ENCODE results near the gene FOXF1.

Gene FOXF1

DNA sequence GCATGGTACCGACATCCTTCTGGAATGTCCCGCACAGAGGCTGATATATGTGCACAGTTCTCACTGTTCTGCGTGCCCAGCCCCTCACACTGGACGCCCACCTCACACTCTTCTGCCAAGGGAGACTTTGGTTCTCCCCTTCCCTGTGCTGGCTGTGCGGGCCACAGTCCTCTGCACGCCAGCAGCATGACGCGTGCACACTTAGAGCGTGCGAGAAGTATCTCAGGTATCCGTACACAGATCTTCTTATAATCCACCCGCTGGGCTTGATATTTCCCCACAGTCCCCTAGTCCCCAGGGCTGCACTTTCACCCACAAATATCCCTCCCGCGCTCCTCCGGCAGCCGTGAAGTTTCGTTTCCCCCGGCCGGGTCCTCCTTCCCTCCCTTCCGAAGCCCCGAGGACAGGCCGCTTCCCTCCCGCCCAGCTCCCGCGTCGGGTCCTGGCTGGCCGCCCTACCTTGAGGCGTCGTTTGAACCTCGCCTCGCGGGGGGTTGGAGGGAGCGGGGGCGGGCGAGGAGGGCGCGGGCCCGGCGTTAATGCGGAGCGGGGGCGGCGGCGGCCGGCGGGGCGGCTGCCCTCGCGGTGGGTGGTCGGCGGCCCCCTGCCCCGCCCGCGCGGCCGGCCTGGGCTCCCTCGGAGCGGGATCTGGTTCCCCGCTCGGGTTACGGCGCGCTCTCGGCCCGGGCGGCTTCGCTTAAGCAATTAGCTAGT, 5.0 kb upstream of the FOXF1 start:
- DNase-seq: no peak

DNA sequence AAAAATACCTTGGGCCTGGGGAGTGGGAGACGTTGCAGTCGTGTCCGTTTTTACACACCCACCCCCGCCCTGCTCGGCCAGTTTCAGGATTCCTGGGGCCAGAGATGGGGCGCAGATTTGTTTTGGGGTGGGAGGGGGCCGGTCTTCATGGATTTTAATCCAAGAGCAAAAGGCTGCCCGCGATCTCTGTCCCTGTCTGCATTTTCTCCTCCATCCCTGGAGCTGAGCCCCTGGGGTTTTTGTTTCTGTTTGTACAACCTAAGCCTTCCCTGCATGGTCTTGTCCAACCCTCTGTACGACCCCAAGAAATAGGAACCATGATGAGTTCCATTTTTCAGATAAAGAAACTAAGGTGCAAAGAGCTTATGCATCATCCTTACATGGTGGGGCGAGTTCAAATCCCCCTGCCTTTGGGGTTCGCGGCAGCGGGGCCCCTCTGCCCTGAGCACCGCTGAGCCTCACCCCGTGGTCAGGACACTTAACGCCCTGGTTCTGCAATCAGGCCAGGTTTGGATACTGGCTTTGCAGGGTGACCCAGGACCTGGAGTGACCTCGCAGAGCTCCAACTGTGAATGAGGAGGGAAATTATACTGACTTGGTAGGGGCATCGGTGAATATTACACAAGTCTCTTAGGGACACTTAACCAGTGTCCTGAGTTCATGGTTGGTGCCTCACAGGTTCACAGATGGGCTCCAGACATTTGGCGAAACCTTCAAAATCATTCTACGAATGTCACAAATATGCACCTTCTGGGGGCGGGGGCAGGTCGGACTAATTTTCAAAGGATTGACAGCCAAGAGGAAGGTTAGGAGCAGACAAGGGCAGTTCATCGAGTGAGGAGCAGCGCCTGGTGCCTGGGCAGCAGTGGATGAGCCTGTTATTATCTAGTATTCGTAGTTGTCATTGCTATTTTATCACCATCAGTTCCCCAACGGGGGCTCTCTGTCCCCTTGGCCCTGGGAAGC, 4.1 kb upstream of the FOXF1 start:
- no peak for DNase-seq

DNA sequence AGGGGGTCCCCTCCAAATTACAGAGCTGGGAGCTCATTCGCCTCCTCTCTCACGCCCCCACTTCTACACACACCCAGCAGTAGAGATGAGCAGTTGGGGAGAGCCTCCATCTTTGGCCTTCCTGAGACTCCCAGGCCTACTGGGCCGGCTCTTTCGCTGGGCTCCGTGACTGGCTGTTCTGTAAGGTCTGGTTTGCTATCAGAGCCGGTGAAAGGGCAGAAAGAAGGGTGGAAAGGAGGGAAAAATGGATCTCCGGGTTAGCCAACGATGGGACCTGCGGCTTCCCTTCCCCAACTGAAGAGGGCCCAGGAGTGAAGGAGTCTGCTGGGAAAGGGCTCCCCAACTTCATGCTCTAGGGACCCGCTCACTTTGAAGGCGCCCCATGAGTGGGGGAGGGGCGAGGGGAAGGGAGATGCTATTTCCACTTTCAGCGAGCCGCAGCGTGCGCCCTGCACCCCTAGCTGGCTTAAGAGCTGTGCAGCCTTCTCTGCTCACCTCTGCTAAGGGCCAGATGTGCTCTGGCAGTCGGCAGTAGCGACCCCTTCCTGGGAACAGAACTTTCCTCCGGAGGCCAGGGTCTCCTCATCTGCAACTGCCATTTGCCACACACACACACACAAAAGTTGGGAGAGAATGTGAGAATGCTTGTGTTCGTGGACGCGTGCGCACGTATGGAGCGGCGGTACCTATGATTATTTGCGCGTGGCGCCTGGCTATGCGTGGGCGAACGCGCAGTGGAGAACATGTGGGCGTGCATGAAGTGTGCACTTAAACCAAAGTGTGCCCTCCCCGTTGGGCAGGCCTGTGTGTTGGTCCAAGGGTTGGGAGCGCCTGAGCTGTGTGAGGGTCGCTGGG, 2.9 kb upstream of the FOXF1 start:
- DNase-seq: no peak

DNA sequence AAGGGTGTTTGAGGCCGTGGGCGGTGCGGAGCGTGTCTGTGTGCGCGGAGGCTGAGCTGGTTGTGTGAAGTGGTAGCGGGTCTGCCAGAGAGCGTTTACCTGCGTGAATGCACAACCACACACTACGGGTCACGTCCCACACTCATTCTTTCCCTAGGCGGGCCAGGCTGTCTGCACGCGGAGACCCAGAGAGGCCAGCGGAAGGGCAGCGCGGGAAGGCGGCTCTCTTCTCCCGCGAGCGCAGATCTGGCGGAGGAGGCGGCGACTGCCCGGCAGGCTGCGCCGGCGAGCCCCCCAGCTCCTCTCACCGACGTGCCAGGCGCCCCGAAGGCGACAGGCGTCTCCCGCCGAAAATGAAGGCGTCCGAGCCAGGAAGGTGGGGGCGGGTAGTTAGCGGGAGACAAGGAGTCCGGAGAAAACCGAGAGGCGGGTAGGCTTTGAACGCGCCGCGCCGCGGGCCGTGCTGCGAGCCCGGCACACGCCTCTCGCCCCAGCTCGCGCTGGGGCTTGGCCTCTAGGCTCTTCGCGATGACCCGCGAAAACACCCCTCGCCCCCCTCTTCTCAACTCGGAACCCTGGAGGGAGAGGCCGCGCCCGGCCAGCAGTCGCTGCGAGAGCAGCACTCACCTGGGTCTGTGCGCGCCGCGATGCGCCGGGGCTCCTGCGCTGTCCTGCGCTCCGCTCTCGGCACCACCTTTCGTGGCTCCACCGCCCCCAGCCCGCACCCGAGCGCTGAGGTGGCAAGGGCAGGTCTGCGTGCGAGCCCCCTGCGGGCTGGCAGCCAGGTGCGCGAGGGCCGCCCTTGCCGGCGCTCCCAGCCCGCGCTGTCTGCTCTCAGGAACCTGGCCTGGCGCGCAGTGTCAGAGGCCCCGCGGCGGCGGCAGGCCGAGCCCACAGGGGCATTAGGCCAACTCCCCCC, 2.0 kb upstream of the FOXF1 start:
- no peak for DNase-seq

DNA sequence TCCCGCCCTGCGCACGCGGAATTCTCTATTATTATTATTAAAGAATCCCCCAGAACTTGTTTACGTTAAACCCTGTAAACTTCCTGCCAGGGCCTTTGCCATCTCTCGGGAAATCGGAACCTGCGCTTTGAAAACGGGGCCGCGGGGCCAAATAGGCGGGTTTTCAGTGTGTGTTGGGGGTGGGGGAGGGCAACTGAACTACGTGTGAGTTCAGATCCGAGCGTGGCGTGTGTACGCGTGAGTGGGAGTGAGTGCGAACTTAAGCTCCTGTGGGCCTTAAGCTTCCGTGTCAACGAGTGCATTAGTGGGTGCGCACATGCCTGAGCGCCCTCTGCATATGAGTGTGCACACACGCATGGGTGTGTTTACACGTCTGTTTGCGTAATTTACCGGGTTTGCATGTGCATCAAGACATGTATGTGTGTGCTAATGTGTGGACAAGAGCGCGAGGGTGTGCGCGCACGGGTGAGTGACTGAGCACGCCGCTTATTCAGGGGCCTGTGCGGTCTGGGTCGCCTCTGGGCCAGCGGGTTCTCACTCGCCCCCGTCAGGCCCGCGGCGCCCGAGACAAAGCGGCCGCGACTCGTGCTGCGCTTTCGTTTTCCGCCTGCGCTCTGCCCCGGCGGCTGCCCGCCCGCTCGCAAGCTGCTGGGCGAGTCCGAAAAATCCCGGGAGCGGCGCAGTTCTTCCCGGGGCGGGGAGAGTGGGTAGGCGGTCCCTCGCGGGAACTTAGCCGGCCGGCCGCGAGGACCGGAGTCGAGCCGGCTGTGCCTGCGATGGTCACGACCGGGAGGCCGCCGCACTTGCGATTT, 1.2 kb upstream of the FOXF1 start:
- DNase-seq: peak; percentile 67

DNA sequence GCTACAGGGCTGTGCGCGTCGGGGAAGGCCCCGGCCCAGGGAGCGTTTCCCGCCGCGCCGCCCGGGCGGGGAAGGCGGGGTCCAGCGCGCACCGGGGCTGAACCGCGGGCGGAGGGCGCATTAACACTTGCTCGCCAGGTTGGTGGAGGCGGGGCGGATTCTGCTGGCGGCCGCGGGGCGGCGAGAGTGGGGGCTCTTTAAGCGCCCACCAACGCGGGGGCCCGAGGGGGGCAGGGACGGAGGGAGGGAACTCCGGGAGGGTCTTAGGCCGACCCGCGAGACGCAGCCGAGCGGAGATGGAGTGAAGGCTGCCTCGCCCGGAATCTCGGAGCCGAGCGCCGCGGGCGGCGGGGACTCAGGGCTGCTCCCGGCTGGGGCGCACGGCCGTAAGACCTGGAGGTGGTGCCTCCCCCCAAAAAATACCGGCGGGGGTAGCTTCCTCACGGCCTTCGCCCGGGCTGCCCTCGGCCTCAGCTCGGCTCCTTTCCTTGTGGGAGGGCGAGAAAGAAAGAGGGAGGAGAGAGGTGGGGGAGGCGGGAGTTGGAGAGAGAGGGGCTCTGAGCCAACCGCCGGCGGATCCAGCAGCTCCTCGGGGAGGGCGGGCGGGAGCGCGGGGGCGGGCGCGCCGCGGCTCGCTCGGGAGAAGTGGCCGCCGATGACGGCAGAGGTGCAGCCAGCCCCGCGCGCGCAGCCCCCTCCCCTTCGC, 415 bp upstream of the FOXF1 start:
- DNase-seq: no peak

DNA sequence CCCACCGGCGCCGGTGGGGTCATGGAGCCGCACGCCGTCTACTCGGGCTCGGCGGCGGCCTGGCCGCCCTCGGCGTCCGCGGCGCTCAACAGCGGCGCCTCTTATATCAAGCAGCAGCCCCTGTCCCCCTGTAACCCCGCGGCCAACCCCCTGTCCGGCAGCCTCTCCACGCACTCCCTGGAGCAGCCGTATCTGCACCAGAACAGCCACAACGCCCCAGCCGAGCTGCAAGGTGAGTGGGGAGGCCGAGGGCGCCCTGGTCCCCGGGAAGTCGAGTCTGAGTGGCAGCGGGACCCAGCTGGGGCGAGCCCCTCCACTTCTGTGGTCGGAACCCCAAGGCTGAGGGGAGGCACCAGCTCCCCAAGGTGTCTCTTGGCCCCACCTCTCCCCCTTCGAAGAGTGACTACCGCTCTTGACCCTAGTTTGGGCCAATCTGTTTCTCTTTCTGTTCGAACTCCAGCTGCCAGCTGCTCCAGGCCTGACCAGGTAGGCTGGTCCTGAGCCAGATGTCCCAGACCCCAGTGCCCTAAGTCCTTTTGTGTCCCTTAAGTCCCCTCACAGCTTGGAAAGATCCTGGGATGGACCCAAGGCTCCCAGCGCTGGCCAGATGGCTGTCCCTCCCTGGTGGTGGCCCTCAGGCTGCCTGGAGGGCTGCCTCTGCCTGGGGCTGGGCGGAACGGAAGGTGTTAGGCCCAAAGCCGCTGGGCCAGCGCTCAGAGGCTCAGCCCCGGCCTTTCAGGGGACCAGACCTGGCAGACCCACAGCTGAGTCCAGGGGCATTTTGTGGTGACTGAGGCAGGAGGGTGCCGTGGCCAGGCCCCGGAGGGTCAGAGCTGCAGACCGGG, 1.2 kb downstream of the FOXF1 start:
- DNase-seq: no peak

DNA sequence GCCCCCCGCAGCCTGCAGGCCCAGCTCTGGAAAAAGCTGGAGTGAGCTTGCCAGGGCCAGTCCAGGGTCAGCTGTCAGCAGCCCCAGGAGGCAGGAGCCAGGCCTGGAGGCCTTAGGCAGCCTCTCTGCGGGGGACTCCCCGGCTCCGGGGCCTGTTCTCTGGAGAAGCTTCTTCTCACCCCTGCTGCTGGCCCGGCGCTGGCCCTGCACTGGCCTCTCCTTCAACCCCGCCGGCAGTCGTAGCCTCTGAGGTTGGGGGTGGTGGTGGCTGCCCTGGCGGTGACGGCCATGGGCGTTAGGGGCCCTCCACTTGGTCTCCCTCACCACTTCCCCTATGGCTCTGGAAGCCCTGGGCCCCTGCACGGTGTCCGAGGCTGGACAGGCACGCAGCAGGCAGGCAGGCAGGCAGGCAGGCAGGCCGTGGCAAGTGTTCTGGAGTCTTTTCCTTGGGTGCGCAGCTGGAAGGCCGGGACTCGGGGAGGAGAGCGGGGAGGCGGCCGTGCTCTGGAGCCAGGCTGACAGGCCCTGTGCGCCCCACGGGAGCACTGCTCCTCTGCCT, 2.1 kb downstream of the FOXF1 start:
- DNase-seq: no peak

DNA sequence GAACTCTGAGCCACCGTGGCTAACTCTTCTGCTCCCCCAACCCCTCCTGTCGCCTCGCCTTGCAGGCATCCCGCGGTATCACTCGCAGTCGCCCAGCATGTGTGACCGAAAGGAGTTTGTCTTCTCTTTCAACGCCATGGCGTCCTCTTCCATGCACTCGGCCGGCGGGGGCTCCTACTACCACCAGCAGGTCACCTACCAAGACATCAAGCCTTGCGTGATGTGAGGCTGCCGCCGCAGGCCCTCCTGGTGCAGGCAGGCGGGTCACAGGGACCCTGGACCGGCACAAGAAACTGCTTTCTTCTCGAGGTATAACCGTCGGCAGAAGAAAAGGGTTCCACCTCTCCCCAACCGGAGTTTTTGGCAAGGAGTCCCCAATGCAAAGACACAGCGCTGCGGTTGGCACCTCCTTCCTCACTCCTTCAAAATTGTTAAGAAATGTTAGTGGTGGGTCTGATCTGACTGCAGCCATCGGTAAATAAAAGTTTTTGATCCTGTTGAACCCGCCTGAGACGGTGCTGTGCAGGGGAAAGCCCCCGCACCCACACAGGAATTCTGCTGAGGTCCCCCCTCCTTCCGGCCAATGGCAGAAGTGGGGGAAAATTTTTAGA, 2.6 kb downstream of the FOXF1 start:
- DNase-seq: no peak

DNA sequence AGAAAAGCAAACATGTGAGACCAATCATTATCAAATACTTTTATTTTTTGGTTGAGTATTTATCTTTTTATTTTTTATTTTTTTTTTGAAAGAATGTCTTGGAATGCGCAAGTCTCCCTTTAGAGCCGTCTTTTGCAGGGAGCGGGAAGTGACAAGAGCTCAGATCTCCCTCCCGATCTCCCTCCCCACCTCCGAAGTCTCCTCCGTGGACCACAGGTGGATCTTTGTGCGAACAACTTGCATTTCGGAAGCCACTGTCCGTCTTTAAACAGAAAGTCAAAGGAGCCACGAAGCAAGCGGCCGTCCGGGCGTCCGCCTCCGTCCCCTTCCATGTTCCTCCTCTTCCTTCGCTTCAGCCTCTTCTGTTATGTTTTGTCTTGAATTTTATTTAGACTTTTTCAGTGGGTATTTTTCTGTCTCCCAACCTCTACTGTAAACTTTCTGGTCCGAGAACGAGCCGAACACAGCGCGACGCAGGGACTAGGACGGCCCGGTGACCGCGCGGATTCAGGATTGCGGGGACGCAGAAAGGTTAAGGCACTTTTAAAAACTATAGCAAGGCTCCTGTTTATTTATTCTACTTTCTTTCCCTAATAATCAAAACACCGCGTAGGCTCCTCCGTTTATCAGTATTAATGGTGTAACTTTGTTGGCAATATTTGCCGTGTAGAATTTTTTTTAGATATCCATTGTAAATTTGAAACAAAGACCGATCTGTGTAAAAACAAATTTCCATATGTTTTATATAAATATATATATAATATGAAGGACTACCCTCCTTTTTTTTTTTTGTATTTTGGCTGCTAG, 3.3 kb downstream of the FOXF1 start:
- DNase-seq: no peak

DNA sequence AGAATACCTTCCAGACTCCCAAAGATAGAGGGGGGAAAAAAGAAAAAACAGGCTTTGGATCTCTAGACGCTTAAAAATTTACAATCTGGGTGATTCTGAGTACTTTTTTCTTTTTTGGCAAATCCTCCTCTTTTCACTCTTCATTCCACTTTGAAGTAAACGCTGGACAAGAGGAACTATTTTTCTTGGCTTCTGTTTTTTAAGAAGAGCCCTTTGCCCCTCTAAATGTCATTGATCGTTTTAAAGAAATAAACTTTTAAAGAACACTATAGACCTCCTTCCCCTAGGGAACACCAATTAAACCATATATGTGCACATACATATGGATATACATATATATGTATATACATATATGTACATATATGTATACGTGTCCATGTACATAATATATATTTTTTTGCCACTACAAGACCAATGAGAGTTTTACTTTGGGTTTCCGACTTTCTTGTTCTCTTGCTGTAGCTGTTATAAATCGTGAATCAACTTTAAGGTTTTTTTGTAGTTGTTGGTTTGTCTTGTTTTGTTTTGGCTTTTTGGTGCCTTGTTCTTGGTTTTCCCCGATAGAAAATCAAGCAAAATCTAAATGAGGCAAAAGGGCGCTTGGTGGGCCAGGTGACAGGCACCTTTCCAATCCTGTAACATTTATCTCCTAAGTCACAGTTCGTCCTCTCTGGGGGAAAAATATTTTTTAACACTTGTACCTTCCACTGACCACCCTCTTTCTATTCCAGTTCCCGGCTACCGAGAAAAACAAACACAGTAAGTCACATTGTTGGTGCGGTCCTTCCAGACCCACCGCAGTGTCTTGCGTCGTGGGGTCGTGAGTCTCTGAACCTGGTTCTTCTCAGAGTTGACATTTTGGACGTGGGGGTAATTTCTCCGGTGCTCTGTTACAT, 4.4 kb downstream of the FOXF1 start:
- DNase-seq: no peak

DNA sequence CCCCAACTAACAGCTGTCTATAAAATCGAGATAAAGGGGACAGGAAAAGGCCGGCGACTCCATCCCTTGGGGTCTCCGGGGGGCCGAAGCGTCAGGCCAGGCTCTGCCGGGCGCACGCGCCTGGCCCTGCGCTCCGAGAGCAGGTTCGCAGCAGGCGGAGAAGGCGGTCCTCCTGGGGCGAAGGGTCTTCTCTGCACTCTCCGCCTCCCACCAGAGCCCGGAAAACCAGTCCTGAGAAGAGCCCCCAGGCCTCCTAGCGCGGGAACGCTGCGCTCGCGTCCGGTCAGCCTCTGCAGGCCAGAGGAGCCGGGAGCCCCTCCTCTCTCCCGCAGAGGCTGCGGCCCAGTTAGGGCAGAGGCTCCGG, 5.1 kb downstream of the FOXF1 start:
- DNase-seq: no peak

DNA sequence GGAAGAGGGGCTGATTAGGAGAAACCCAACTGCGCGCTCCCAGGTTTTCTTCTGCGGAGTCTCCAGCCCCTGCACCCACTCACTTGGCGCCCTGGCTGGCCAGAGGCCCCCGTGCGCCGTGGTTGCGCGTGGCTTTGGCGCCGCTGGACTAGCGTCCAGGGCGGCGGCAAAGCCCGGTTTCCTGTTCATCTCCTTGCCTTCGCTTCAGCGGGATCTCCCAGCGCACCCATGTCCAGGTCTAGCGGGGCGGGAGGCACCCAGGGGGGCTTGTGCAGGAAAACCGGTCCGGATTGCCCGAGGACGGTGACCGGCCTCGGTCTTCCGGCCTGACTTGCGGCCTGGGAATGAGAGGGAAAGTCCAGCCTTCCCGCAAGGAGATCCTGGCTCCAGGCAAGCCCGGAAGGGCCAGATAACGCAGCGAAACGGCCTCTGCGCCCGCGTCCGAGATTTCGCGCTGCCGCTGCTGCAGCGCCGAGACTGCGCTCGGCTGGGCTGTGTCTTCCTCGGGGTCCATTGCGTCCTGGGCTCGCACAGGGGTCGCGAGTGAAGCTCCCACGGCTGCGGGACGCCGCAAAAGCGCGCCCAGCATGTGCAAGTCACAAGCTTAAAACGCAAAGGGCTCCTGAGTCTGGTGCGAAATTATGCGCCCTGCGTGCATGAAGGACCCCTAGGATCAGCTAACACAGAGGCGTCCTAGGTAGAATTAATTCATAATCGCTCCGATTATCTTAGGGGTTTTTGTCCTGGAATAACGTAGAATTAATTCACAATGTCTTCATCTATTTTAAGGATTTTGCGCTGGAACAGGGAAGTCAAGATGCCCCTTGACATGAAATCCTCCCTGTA, 5.7 kb downstream of the FOXF1 start:
- DNase-seq: no peak

DNA sequence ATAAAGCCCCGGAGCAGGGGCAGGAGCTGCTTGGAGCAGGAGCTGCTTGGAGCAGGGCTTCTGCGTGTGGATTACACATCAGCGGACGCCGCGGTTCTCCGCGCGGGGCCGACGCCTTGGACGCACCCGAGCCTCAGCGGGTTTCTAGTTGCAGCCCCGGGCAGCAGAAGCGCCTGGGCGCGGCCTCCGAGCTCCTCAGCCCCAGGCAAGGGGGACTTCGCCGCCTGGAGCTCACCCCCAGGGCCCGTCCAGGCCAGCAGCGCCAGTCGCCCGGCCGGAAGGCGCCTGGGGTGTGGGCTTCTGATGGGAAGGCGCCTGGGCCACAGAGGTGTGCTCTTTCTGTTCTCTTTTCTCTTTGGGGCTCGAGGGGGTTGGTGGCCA, 6.3 kb downstream of the FOXF1 start:
- no peak for DNase-seq

DNA sequence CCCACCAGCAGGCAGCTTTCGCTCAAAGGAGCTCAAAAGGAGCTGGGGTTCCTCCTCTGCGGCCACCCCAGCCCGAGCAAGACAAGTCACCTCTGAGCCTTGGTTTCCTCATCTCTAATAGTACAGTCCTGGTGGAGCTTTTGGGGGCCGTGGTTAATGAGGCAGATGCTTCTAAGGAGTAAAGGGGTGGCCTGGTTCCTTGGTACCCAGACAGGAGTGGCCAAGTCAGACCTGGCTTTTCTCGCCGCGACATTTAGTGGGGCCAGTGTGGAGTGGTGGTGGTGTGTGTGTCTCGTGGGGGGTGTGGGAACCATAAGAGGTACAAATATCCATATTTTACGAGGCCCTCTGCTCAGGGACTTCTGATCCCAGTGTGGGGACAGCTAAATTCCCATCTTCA, 6.7 kb downstream of the FOXF1 start:
- no peak for DNase-seq
